ENCODE results near the gene FAM219B.

DNA sequence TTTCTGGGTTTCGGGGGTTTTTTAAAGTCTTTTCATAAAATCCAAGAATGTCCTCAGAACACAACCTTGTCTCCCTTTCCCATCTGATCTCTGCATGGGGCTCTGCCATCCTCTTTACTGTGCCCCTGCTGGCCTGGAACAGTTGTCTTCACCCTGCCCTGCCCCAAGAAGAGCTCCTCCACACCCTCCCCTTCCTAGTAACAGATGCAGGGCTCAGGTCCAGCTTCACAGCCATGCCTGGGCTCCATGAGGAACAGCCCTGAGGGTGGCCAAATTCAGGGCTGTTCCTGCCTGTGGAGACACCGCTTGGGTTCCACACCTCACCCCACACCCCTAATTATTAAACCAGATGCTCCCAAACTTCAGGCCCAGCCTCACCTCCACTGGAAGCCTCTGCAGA lies 50.8 kb downstream of the FAM219B start:
- TF ChIP-seq, protein P1, sequence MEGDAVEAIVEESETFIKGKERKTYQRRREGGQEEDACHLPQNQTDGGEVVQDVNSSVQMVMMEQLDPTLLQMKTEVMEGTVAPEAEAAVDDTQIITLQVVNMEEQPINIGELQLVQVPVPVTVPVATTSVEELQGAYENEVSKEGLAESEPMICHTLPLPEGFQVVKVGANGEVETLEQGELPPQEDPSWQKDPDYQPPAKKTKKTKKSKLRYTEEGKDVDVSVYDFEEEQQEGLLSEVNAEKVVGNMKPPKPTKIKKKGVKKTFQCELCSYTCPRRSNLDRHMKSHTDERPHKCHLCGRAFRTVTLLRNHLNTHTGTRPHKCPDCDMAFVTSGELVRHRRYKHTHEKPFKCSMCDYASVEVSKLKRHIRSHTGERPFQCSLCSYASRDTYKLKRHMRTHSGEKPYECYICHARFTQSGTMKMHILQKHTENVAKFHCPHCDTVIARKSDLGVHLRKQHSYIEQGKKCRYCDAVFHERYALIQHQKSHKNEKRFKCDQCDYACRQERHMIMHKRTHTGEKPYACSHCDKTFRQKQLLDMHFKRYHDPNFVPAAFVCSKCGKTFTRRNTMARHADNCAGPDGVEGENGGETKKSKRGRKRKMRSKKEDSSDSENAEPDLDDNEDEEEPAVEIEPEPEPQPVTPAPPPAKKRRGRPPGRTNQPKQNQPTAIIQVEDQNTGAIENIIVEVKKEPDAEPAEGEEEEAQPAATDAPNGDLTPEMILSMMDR (IDR thresholded peaks at IDR 0.05), result no peak
- TF ChIP-seq POLR2A (IDR thresholded peaks at IDR 0.05), result no peak
- TF ChIP-seq EP300 (IDR thresholded peaks at IDR 0.05), result no peak

All from ovary (tissue), 3 donors.